ENCODE results near the gene ETHE1.

Gene ETHE1

GRCh38 chr19:43546581-43546980, 19.6 kb upstream of the ETHE1 start:
- no peak for TF ChIP-seq CTCF (IDR thresholded peaks at IDR 0.05; ENCODE audit: low read depth, low read length)
- H3K4me3 ChIP-seq (ENCODE audit: low read depth, low read length) = no peak overlapping the region

GRCh38 chr19:43545981-43546380, 19.0 kb upstream of the ETHE1 start:
- no peak for TF ChIP-seq CTCF (IDR thresholded peaks at IDR 0.05; ENCODE audit: low read depth, low read length)

GRCh38 chr19:43545276-43545675, 18.3 kb upstream of the ETHE1 start:
- TF ChIP-seq CTCF (IDR thresholded peaks at IDR 0.05; ENCODE audit: low read depth, low read length) = no peak
- no peak overlapping the region for H3K4me3 ChIP-seq (ENCODE audit: low read depth, low read length)

More at GRCh38 chr19:43545981-43546380, 19.0 kb upstream of the ETHE1 start:
- no peak overlapping the region for H3K4me3 ChIP-seq (ENCODE audit: low read depth, low read length)

- no peak overlapping the region for H3K4me3 ChIP-seq (ENCODE audit: low read depth, low read length)
- TF ChIP-seq CTCF (IDR thresholded peaks at IDR 0.05; ENCODE audit: low read depth, low read length) = no peak
Observed at GRCh38 chr19:43544077-43544476, 17.1 kb upstream of the ETHE1 start.

GRCh38 chr19:43541920-43542650, 15.1 kb upstream of the ETHE1 start:
- no peak for TF ChIP-seq CTCF (IDR thresholded peaks at IDR 0.05; ENCODE audit: low read depth, low read length)
- no peak overlapping the region for H3K4me3 ChIP-seq (ENCODE audit: low read depth, low read length)

- no peak overlapping the region for H3K4me3 ChIP-seq (ENCODE audit: low read depth, low read length)
- TF ChIP-seq CTCF (IDR thresholded peaks at IDR 0.05; ENCODE audit: low read depth, low read length) = no peak
Observed at GRCh38 chr19:43540381-43540780, 13.4 kb upstream of the ETHE1 start.

- no peak for TF ChIP-seq CTCF (IDR thresholded peaks at IDR 0.05; ENCODE audit: low read depth, low read length)
- H3K4me3 ChIP-seq (ENCODE audit: low read depth, low read length) = no peak overlapping the region
Observed at GRCh38 chr19:43538922-43539321, 11.9 kb upstream of the ETHE1 start.

All from WI38 (cell line).